Testis (tissue), 3 donors: ENCODE measurements around the gene SPTA1. TPM values are rescaled to one million over a fixed set of nuclear protein-coding genes. Genes with fewer than 3 reads are reported as not detected.

ENCODE experiments used
- DNase-seq: peaks from one replicate; pipeline ENCODE4 v3.0.0-alpha.2; 2019
- H3K27ac ChIP-seq, 2 donors: fragments of 200-600 bp; sonication (generic); one replicate each; pipeline ENCODE4 v1.5.1; 2019
- H3K27me3 ChIP-seq: fragments of 200-600 bp; sonication (generic); one replicate; pipeline ENCODE4 v1.5.1; 2019
- H3K36me3 ChIP-seq: fragments of 200-600 bp; sonication (generic); one replicate; pipeline ENCODE4 v1.5.1; 2017; ENCODE audit warnings: low read depth; ENCODE audit errors: missing control alignments
- H3K4me1 ChIP-seq: fragments of 200-600 bp; sonication (generic); one replicate; pipeline ENCODE4 v1.5.1; 2019
- H3K4me3 ChIP-seq, 2 donors: fragments of 200-600 bp; sonication (generic); one replicate each; pipeline ENCODE4 v1.5.1; 2017 to 2019
- H3K9me3 ChIP-seq: fragments of 200-600 bp; sonication (generic); one replicate; pipeline ENCODE4 v1.5.1; 2017
- POLR2A ChIP-seq: fragments of 450-650 bp; IDR thresholded peaks from one replicate; pipeline ENCODE4 v1.6.1; 2017; ENCODE audit warnings: antibody characterized with exemption, mild to moderate bottlenecking, moderate library complexity
- WGBS, 2 donors: methylation state at CpG; one replicate each; pipeline ENCODE4 v1.1.5; 2018; 5-methylcytosine and 5-hydroxymethylcytosine counted together
- intact Hi-C: fragments of 100-400 bp; cut with DNase I; formaldehyde crosslinking; loops from one replicate; pipeline ENCODE4 v1.15.1; 2023; ENCODE audit warnings: low total_unique reads
- polyA plus RNA-seq: library from polyadenylated mRNA; stranded (reverse); fragments of 350-450 nt; fragmentation: Illumina TruSeq; extraction: RNeasy Lipid Tissue Mini Kit (QIAGEN cat#74804); gene quantifications from one replicate; pipeline ENCODE4 v1.2.3, GENCODE V29; 2014; ENCODE audit warnings: low read depth, low replicate concordance; ENCODE audit not compliant: insufficient read depth
- total RNA-seq, 2 donors: library from RNA; depleted of rRNA; stranded (reverse); fragments of >200 nt; gene quantifications; one replicate each; pipeline ENCODE4 v1.2.3, GENCODE V29; 2016
- TF ChIP-seq, protein P1 (sequence below), 3 experiments: fragments of 450-650 bp in 2 of 3; fragments of 200-600 bp in 1 of 3; sonication (generic) in 1 of 3; IDR thresholded peaks; one replicate each; pipeline ENCODE4 v1.5.1; 2016 to 2019; ENCODE audit warnings: antibody characterized with exemption in 3 of 3, mild to moderate bottlenecking in 2 of 3, moderate library complexity in 1 of 3

SPTA1 gene
- total and polyA plus RNA-seq, 3 donors from 2014 or later, result 3.4 to 6.8 (median 4.2) TPM

- H3K36me3 ChIP-seq, result no peaks in the 10 kb centered on the region
- no peak overlapping the region for H3K27ac ChIP-seq
- intact Hi-C loops, result no loop called here
- H3K4me3 ChIP-seq, result no peak overlapping the region
- TF ChIP-seq, protein P1, sequence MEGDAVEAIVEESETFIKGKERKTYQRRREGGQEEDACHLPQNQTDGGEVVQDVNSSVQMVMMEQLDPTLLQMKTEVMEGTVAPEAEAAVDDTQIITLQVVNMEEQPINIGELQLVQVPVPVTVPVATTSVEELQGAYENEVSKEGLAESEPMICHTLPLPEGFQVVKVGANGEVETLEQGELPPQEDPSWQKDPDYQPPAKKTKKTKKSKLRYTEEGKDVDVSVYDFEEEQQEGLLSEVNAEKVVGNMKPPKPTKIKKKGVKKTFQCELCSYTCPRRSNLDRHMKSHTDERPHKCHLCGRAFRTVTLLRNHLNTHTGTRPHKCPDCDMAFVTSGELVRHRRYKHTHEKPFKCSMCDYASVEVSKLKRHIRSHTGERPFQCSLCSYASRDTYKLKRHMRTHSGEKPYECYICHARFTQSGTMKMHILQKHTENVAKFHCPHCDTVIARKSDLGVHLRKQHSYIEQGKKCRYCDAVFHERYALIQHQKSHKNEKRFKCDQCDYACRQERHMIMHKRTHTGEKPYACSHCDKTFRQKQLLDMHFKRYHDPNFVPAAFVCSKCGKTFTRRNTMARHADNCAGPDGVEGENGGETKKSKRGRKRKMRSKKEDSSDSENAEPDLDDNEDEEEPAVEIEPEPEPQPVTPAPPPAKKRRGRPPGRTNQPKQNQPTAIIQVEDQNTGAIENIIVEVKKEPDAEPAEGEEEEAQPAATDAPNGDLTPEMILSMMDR (IDR thresholded peaks at IDR 0.05), result no peak
- TF ChIP-seq POLR2A, result no peak
- no peak for DNase-seq
- H3K27me3 ChIP-seq, result no peaks in the 10 kb centered on the region
- 80 to 95% methylated on average over 6 of the region's 6 CpGs for WGBS, 2 donors
- H3K9me3 ChIP-seq, result no peaks in the 10 kb centered on the region
- H3K4me1 ChIP-seq, result no peaks in the 10 kb centered on the region
Measured at GRCh38 chr1:158717344-158717743, 30.8 kb upstream of the SPTA1 start.

GRCh38 chr1:158716335-158716734, 29.8 kb upstream of the SPTA1 start:
- WGBS, 2 donors, result 77 to 80% methylated on average over 1 of the region's 1 CpG
- DNase-seq, result no peak
- intact Hi-C loops, result no loop called here

GRCh38 chr1:158714754-158715153, 28.2 kb upstream of the SPTA1 start:
- intact Hi-C loops, result no loop called here
- Histone ChIP-seq H3K27ac (no peak overlapping the region), H3K27me3 (no peaks in the 10 kb centered on the region), H3K4me3 (no peak overlapping the region), H3K36me3 (no peaks in the 10 kb centered on the region), H3K9me3 (no peaks in the 10 kb centered on the region), H3K4me1 (no peaks in the 10 kb centered on the region)
- no peak for DNase-seq
- TF ChIP-seq, protein P1 (IDR thresholded peaks at IDR 0.05), result no peak
- TF ChIP-seq POLR2A, result no peak
- WGBS, 2 donors, result 66 to 76% methylated on average over 1 of the region's 1 CpG

More at GRCh38 chr1:158716335-158716734, 29.8 kb upstream of the SPTA1 start:
- Histone ChIP-seq H3K27me3 (no peaks in the 10 kb centered on the region), H3K36me3 (no peaks in the 10 kb centered on the region), H3K9me3 (no peaks in the 10 kb centered on the region), H3K27ac (no peak overlapping the region), H3K4me3 (no peak overlapping the region), H3K4me1 (no peaks in the 10 kb centered on the region)
- TF ChIP-seq, protein P1 (IDR thresholded peaks at IDR 0.05), result no peak

DNA sequence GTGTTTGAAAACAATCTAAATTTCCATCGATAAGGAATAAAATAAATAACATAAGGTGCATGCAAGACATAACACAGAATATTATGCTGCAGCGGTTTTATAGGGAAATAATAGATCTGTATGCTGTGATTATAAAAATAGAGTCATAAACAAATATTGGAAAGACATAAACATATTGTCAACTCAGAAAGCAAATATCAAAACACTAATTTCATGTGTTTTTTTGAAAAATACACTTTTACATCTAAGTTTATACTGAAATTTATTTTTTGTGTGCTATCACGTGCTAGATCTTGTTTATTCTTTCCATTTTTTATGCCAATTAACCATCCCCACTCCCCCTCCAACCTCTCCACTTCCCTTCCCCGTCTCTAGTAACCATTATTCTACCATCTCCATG, 24.6 kb upstream of the SPTA1 start:
- H3K27ac ChIP-seq, result no peak overlapping the region
- no peaks in the 10 kb centered on the region for H3K27me3 ChIP-seq
- 81 to 87% methylated on average over 4 of the region's 4 CpGs for WGBS, 2 donors
- intact Hi-C loops, result no loop called here
- H3K4me3 ChIP-seq, result no peak overlapping the region
- H3K4me1 ChIP-seq, result no peaks in the 10 kb centered on the region
- no peaks in the 10 kb centered on the region for H3K36me3 ChIP-seq
- no peak for DNase-seq
- H3K9me3 ChIP-seq, result no peaks in the 10 kb centered on the region
- TF ChIP-seq POLR2A, result no peak
- TF ChIP-seq, protein P1 (IDR thresholded peaks at IDR 0.05), result no peak

DNA sequence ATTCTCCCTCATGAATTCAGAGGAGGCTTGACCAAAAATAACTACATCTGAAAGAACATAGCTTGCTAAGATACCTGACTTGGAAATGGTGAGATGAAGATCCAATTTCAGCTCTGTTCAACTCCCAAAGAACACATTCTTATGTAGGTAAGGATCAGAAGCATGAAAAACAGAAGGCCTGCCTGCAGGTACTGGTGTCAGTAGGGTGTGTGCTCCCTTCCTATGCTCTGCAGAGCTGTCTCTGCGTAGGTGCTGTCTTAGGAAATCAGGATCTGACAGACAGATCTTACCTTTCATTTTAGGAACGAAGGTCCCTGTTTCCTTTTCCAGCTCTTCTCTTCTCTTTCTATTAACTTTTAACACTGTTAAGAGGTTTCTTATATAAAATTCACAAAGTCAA, 19.6 kb upstream of the SPTA1 start:
- intact Hi-C loops, result no loop called here
- DNase-seq, result no peak
- no peaks in the 10 kb centered on the region for H3K36me3 ChIP-seq
- TF ChIP-seq, protein P1 (IDR thresholded peaks at IDR 0.05), result no peak
- no peak for TF ChIP-seq POLR2A
- H3K9me3 ChIP-seq, result no peaks in the 10 kb centered on the region
- WGBS, 2 donors, result 80 to 91% methylated on average over 2 of the region's 2 CpGs
- no peak overlapping the region for H3K4me3 ChIP-seq
- H3K4me1 ChIP-seq, result no peaks in the 10 kb centered on the region
- H3K27me3 ChIP-seq, result no peaks in the 10 kb centered on the region
- H3K27ac ChIP-seq, result no peak overlapping the region
